IPS-20b (cell line): ENCODE data around the gene HABP2.

Experiments used
- H3K27ac ChIP-seq: one replicate; pipeline ENCODE4 v1.5.1; 2013; ENCODE audit warnings: low read length
- H3K27me3 ChIP-seq: 2 replicates; pipeline ENCODE4 v1.6.1; 2013; ENCODE audit warnings: mild to moderate bottlenecking, low read length, inconsistent platforms; ENCODE audit not compliant: insufficient read depth
- H3K36me3 ChIP-seq: 2 replicates; pipeline ENCODE4 v1.6.1; 2013; ENCODE audit warnings: low read depth, mild to moderate bottlenecking, inconsistent platforms, low read length, moderate library complexity; ENCODE audit not compliant: insufficient read depth
- H3K4me1 ChIP-seq: 2 replicates; pipeline ENCODE4 v1.6.1; 2013; ENCODE audit warnings: mild to moderate bottlenecking, control low read depth, inconsistent platforms, low read length, moderate library complexity; ENCODE audit not compliant: insufficient read depth
- H3K4me3 ChIP-seq: 2 replicates; pipeline ENCODE4 v1.5.1; 2013; ENCODE audit warnings: mild to moderate bottlenecking, low read length, inconsistent platforms
- H3K9ac ChIP-seq: 2 replicates; pipeline ENCODE4 v1.6.1; 2013; ENCODE audit warnings: low read depth, mild to moderate bottlenecking, inconsistent platforms, low read length, moderate library complexity
- H3K9me3 ChIP-seq: 2 replicates; pipeline ENCODE4 v1.6.1; 2013; ENCODE audit warnings: mild to moderate bottlenecking, low read depth, low read length, inconsistent platforms; ENCODE audit not compliant: insufficient read depth

Gene HABP2

DNA sequence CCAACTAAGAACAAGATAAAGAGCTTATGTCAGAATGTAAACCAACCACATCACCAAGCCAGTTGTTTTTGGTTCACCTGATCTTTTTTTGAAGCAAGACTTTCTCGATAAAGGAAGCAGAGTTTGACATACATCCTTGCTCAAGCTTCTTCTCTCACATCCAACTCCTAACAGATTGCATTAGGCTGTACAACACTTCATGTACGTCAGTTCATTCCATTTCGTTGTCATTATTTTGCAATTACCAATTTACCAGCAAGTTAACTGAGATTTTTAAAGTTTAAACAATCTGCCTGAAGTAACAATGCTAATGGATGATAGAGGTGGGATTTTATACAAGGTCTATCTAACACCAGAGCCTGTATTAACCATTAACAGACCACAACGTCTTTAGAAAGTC lies 70.0 kb downstream of the HABP2 start:
- no peak overlapping the region for H3K4me3 ChIP-seq
- H3K4me1 ChIP-seq: peaks cover 7% of the 10 kb centered on the region; the same call in 1 of the 2 replicates
- H3K27ac ChIP-seq: no peak overlapping the region
- peaks cover 7% of the 10 kb centered on the region; the same call in 1 of the 2 replicates for H3K27me3 ChIP-seq
- no peaks in the 10 kb centered on the region for H3K36me3 ChIP-seq
- H3K9ac ChIP-seq: no peak overlapping the region
- no peaks in the 10 kb centered on the region for H3K9me3 ChIP-seq

DNA sequence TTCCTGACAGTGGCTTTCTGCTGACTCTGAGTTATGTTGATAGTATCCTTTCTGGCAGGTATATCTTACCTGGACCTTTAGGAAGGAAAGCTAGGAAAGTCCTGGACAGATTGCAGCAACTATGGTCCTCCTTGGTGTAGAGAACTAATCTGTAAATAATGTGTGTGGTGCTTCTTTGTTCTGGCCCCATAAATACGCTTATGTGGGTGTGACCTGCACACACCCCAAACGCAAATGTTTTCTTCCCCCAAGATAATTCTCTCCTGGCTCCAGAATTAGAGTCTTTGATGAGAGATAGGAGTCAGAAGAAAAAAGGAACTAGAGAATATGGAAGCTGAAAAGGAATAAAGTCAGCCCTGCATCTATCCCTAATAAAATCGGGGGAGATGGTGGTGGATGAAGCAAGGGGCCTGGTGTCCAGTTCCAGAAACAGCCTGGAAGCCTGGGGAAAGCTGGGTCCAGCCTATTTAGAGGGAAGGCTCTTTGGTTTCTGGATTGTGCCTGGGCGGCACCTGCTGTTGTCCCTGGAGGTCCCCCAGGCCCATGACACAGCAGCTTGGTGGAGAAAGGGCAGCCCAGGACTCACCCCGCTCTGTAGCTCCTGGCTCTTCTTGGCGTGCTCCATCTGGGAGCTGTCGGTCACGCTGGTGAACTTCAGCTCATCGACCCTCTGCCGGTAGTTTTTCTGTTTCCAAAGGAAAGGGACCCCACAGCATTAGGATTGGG lies 72.8 kb downstream of the HABP2 start:
- Histone ChIP-seq H3K9ac (no peak overlapping the region), H3K4me1 (peaks cover 2% of the 10 kb centered on the region; the same call in 1 of the 2 replicates), H3K27ac (no peak overlapping the region), H3K9me3 (no peaks in the 10 kb centered on the region), H3K4me3 (no peak overlapping the region), H3K36me3 (no peaks in the 10 kb centered on the region), H3K27me3 (peaks cover 7% of the 10 kb centered on the region; the same call in 1 of the 2 replicates)

GRCh38 chr10:113626809-113627355 lies 74.0 kb downstream of the HABP2 start:
- no peaks in the 10 kb centered on the region; the same call in 1 of the 2 replicates for H3K4me1 ChIP-seq
- peaks cover 7% of the 10 kb centered on the region; the same call in 1 of the 2 replicates for H3K27me3 ChIP-seq
- H3K4me3 ChIP-seq: no peak overlapping the region
- no peak overlapping the region for H3K9ac ChIP-seq
- H3K36me3 ChIP-seq: no peaks in the 10 kb centered on the region
- no peaks in the 10 kb centered on the region for H3K9me3 ChIP-seq
- no peak overlapping the region for H3K27ac ChIP-seq

DNA sequence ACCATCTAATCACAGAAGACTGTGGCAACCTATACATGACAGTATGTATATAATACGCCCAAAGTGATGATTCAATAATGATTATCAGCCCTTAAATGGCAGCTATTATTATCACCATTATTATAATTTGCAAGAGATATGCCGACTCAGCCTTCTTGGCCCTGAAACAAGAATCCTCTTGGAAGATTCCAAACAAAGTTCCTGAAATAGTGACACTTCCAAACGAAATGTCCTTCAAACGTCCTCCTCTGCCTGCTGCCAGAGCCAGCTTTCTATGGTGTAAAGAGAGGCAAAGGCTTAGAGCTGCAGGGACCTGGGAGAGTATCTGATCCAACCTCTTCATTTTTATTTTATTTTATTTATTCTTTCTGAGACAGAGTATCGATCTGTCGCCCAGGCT lies 75.0 kb downstream of the HABP2 start:
- Histone ChIP-seq H3K4me3 (no peak overlapping the region), H3K27me3 (peaks cover 7% of the 10 kb centered on the region; the same call in 1 of the 2 replicates)

DNA sequence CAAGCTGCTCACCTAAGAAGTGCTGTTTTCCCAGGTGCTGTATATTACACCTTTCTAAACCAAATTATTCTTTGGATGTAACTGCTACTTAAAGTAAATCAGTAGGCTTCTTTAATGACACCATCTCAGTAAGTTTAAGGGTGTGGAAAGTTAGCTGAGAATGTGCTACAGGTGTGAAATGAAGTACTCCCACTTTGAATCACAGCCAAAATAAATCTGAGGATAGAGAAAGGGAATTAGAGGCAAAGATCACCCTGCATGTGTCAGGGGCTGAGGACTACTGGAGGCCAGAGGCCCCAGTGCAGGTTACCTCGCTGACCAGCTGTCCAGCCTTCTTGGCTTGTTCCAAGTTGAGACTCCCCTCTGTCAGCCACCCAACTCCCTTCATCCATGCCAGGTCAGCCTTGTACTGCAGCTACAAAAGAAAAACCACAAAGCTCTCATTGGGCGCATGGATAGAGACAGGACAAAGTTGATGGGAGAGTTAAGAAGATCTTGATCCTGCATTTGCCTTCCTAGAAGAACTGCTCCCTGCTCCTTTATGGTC lies 75.8 kb downstream of the HABP2 start:
- Histone ChIP-seq H3K27me3 (peaks cover 7% of the 10 kb centered on the region; the same call in 1 of the 2 replicates), H3K9ac (no peak overlapping the region), H3K27ac (no peak overlapping the region), H3K9me3 (no peaks in the 10 kb centered on the region), H3K4me3 (no peak overlapping the region), H3K4me1 (no peaks in the 10 kb centered on the region; the same call in 1 of the 2 replicates), H3K36me3 (no peaks in the 10 kb centered on the region)

More for the DNA sequence above, 75.0 kb downstream of the HABP2 start:
- H3K36me3 ChIP-seq: no peaks in the 10 kb centered on the region
- no peak overlapping the region for H3K9ac ChIP-seq
- no peaks in the 10 kb centered on the region; the same call in 1 of the 2 replicates for H3K4me1 ChIP-seq
- H3K27ac ChIP-seq: no peak overlapping the region
- no peaks in the 10 kb centered on the region for H3K9me3 ChIP-seq

DNA sequence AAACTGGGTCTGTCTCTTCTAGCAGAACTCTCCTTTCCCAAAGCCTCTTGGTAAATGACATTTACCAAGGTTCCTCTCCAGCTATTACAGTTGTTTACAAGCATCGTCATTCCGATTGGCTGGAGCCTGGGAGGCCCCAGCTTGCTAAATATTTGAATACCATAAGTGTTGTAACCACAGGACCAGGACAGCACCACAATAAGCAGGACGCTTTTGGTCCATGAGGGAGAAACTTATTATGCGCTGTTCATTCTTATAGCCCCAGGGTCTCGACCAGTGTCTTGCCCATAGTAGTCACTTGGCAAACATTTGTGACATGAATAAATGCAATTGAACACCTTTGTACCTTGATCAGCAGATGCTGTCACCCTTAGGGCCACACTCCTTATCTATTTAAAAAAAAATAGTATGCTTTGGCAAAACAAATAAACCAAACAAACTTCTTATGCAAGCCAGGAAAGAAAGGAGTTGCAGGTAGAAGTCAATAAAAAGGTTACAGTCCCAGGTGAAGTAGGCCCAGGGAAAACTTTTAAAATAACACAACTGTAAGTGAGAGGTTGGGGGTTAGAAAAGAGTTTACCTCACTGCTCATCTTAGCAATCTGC lies 78.2 kb downstream of the HABP2 start:
- no peak overlapping the region for H3K27ac ChIP-seq
- peaks cover 6% of the 10 kb centered on the region; the same call in 1 of the 2 replicates for H3K27me3 ChIP-seq
- no peaks in the 10 kb centered on the region; the same call in none of the 2 replicates for H3K9me3 ChIP-seq
- no peaks in the 10 kb centered on the region for H3K4me1 ChIP-seq
- H3K36me3 ChIP-seq: no peaks in the 10 kb centered on the region
- H3K9ac ChIP-seq: no peak overlapping the region
- H3K4me3 ChIP-seq: no peak overlapping the region

DNA sequence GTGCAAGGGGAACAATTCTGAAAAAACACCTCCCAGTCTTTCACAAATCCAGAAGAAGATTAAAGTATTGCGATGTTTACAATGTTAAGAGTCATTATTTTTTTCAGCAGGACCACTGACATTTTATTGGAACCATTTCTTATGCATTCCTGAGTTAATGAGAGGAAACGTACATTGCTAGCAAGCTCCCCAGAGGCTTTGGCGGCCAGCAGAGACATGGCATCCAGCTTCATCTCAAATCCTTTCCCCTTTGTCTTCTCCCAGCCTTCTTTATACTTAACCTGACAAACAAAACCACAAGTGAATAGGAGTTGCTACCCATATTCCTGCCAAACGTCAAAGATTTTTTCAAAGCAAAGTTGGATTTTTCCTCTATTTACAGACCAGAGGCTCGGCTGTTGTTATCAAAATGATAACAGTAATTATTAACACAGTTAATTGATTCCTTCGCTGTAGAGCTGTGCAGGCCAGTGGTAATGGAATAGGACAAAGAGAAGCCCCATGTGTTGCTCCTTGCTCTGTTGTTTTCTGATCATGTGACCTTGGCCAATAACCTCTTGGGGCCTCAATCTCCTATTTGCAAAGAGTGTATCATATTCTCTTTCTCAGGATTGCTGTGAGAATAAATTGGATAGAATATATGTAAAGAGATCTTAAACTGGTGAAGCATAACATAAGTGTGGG lies 79.0 kb downstream of the HABP2 start:
- Histone ChIP-seq H3K4me1 (no peaks in the 10 kb centered on the region), H3K27ac (no peak overlapping the region), H3K36me3 (no peaks in the 10 kb centered on the region), H3K4me3 (no peak overlapping the region), H3K9ac (no peak overlapping the region), H3K9me3 (no peaks in the 10 kb centered on the region; the same call in none of the 2 replicates), H3K27me3 (no peaks in the 10 kb centered on the region)
